NOMO-1 (cell line): ENCODE data around the gene PLXNB3.
"Not testable (repeated sequence)": the region's sequence is repeated elsewhere in the genome, so short reads cannot be mapped to it uniquely, and the experiment has no call there.

Source experiments
- DNase-seq, 2 experiments: peaks; one replicate each; lab custom pipeline; 2025; ENCODE audit not compliant: unreplicated experiment in 2 of 2; lab: John Stamatoyannopoulos, UW

PLXNB3 gene

GRCh38 chrX:153731845-153732215 is 32.2 kb upstream of the PLXNB3 start:
- DNase-seq, result no peak

- DNase-seq, result peak; percentile 27 to 49
These were observed 31.6 kb upstream of the PLXNB3 start for GRCh38 chrX:153732401-153732800.

GRCh38 chrX:153733651-153734240 is 30.3 kb upstream of the PLXNB3 start:
- no peak for DNase-seq

GRCh38 chrX:153734871-153735270 is 29.2 kb upstream of the PLXNB3 start:
- no peak for DNase-seq

GRCh38 chrX:153735274-153735673 is 28.8 kb upstream of the PLXNB3 start:
- no peak for DNase-seq

- DNase-seq, result no peak
These were observed 27.8 kb upstream of the PLXNB3 start for GRCh38 chrX:153736071-153736820.

GRCh38 chrX:153736871-153737441 is 27.1 kb upstream of the PLXNB3 start:
- no peak for DNase-seq

- no peak for DNase-seq
These were observed 25.9 kb upstream of the PLXNB3 start for GRCh38 chrX:153738056-153738605.

- no peak for DNase-seq
These were observed 24.1 kb upstream of the PLXNB3 start for GRCh38 chrX:153739754-153740486.

GRCh38 chrX:153740631-153741222 is 23.3 kb upstream of the PLXNB3 start:
- no peak for DNase-seq

- DNase-seq, result no peak
These were observed 22.6 kb upstream of the PLXNB3 start for GRCh38 chrX:153741446-153741845.

GRCh38 chrX:153742111-153742510 is 21.9 kb upstream of the PLXNB3 start:
- not testable (repeated sequence) for DNase-seq

GRCh38 chrX:153742796-153743467 is 21.1 kb upstream of the PLXNB3 start:
- DNase-seq, result not testable (repeated sequence)

GRCh38 chrX:153743468-153744209 is 20.4 kb upstream of the PLXNB3 start:
- DNase-seq, result not testable (repeated sequence)

GRCh38 chrX:153744210-153745066 is 19.6 kb upstream of the PLXNB3 start:
- DNase-seq, result no peak

- DNase-seq, result not testable (repeated sequence)
These were observed 19.0 kb upstream of the PLXNB3 start for GRCh38 chrX:153745067-153745433.

GRCh38 chrX:153746359-153746758 is 17.7 kb upstream of the PLXNB3 start:
- DNase-seq, result no peak

GRCh38 chrX:153746991-153747390 is 17.1 kb upstream of the PLXNB3 start:
- DNase-seq, result not testable (repeated sequence)

GRCh38 chrX:153749017-153749416 is 15.0 kb upstream of the PLXNB3 start:
- DNase-seq, result not testable (repeated sequence)
